Measurements from ENCODE around the gene LONRF2.

GRCh38 chr2:100274566-100275199 lies 47.6 kb downstream of the LONRF2 start:
- TF ChIP-seq SRF (IDR thresholded peaks at IDR 0.05; ENCODE audit: low read depth) (no peak), YY1 (IDR thresholded peaks at IDR 0.05; ENCODE audit: extremely low read depth, insufficient replicate concordance, low read depth, low read length) (no peak), POLR2A (IDR thresholded peaks at IDR 0.05; ENCODE audit: borderline replicate concordance, extremely low read depth, insufficient read depth, insufficient read length) (no peak), CTCF (IDR thresholded peaks at IDR 0.05 in 2 of 3, conservative IDR thresholded peaks at IDR 0.05 in 1 of 3; ENCODE audit: borderline replicate concordance in 1 of 3, insufficient read depth in 1 of 3, low read depth in 2 of 3, low read length in 2 of 3) (no peak), ELF1 (IDR thresholded peaks at IDR 0.05; ENCODE audit: borderline replicate concordance, low read depth) (no peak), TCF7L2 (IDR thresholded peaks at IDR 0.05; ENCODE audit: borderline replicate concordance, extremely low read depth, insufficient read depth, insufficient read length) (no peak), EZH2 (IDR thresholded peaks at IDR 0.05) (no peak), ZFX (IDR thresholded peaks at IDR 0.05) (no peak)

Data from HCT116 (cell line).